Sigmoid colon (tissue), 4 donors: Measurements from ENCODE around the gene PCDHA13.

Experiments
- EP300 ChIP-seq, 4 donors: sonication (generic); formaldehyde crosslinking; IDR thresholded peaks; one replicate each; pipeline ENCODE4 v1.6.1; 2017; ENCODE audit warnings: antibody characterized with exemption in 4 of 4
- POLR2A ChIP-seq, 2 donors: fragments of 450-650 bp; IDR thresholded peaks; one replicate each; pipeline ENCODE4 v1.6.1; 2016; ENCODE audit warnings: antibody characterized with exemption in 2 of 2, mild to moderate bottlenecking in 2 of 2, moderate library complexity in 2 of 2
- POLR2AphosphoS5 ChIP-seq, 4 donors: sonication (generic); formaldehyde crosslinking; IDR thresholded peaks; one replicate each; pipeline ENCODE4 v1.6.1; 2017; ENCODE audit warnings: antibody characterized with exemption in 4 of 4
- TF ChIP-seq, protein P1 (sequence below), 4 experiments: fragments of 450-650 bp in 3 of 4; fragments of 200-600 bp in 1 of 4; IDR thresholded peaks; one replicate each; pipeline ENCODE4 v1.5.1; 2016 to 2019; ENCODE audit warnings: antibody characterized with exemption in 4 of 4, mild to moderate bottlenecking in 3 of 4, moderate library complexity in 2 of 4

GRCh38 chr5:140868721-140869554, 13.0 kb upstream of the PCDHA13 start, which contains the start of gene PCDHA11:
- TF ChIP-seq, protein P1, sequence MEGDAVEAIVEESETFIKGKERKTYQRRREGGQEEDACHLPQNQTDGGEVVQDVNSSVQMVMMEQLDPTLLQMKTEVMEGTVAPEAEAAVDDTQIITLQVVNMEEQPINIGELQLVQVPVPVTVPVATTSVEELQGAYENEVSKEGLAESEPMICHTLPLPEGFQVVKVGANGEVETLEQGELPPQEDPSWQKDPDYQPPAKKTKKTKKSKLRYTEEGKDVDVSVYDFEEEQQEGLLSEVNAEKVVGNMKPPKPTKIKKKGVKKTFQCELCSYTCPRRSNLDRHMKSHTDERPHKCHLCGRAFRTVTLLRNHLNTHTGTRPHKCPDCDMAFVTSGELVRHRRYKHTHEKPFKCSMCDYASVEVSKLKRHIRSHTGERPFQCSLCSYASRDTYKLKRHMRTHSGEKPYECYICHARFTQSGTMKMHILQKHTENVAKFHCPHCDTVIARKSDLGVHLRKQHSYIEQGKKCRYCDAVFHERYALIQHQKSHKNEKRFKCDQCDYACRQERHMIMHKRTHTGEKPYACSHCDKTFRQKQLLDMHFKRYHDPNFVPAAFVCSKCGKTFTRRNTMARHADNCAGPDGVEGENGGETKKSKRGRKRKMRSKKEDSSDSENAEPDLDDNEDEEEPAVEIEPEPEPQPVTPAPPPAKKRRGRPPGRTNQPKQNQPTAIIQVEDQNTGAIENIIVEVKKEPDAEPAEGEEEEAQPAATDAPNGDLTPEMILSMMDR (IDR thresholded peaks at IDR 0.05) = no peak
- TF ChIP-seq POLR2A (IDR thresholded peaks at IDR 0.05) (no peak), EP300 (IDR thresholded peaks at IDR 0.05) (no peak), POLR2AphosphoS5 (IDR thresholded peaks at IDR 0.05) (no peak)
